HG02763 (cell line): ENCODE data around the gene GLT1D1.
"Not testable (repeated sequence)": the region's sequence is repeated elsewhere in the genome, so short reads cannot be mapped to it uniquely, and the experiment has no call there.

ENCODE experiments used
- ATAC-seq: cut with Tn5 transposase; IDR thresholded peaks from one replicate; pipeline ENCODE4 v1.9.1; 2021; ENCODE audit warnings: mild to moderate bottlenecking, moderate library complexity; ENCODE audit not compliant: unreplicated experiment

GLT1D1 gene

GRCh38 chr12:128820253-128820652 is 33.0 kb upstream of the GLT1D1 start:
- ATAC-seq, result no peak

GRCh38 chr12:128820723-128821432 is 32.4 kb upstream of the GLT1D1 start:
- peak; percentile 55 for ATAC-seq

- peak; percentile 17 for ATAC-seq
Observed at GRCh38 chr12:128823216-128823915, 29.9 kb upstream of the GLT1D1 start.

DNA sequence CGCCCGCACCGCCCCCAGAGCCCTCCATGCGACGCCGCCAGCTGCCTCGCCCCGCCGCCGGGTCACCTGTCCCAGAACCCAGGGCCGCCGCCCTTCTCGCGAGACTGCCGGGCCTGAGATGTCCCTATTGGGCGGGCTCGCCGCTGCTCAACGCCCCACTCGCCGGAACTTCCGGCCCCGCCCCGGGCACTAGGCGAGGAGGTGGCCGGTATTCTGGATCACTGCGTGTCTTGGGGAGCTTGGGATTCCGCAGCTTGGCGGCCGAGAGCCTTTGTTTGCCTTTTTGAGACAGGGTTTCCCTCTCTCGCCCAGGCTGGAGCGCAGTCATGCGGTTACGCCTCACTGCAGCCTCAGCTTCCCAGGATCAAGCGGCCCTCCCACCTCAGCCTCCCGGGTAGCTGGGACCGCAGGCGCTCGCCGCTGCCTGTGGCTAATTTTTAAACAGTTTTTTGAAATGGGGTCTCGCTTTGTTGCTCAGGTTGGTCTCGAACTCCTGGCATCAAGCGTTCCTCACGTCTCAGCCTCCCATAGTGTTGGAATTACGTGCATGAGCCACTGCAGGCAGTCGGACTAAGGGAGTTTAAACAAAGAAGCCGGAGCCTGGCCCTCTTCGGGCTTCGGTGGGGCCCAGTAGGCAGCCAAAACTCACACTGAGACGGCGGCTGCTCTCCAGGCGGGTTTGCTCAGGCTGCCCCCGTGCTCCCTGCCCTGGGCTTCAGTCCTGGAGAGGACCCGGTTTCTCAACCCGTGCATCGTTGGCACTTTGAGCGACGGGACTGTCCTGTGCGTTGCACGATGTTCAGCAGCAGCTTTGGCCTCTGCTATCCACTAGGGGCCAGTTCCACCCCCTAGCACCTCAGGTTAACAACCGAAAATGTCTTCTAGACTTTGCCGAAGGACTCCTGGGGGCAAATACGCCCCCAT is 29.1 kb upstream of the GLT1D1 start, which contains the start of gene SLC15A4:
SLC15A4 (minus strand) TSS at position 43 of the 924 bp plus-strand sequence; CDS start at position 28, 15 bp downstream.
- peak; percentile 78 for ATAC-seq

GRCh38 chr12:128825835-128826234 is 27.4 kb upstream of the GLT1D1 start:
- ATAC-seq, result no peak

DNA sequence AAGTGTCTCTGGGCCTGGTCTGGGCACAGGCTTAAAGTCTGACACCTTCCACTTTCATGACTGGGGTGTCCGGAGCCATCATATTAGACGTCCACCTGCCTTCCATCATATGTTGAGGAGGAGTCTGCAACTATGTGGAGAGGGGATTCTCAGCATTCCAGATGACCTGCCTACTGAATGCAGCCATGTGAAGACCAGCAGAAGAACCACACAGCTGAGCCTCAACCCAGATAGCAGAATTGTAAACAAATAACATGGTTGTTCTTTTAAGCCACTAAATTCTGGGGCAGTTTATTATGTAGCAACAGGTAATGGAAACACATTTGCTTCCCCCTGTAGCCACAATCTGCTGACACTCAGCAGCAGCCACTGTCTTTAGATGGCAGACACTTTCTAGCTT is 25.6 kb upstream of the GLT1D1 start:
- ATAC-seq, result no peak

DNA sequence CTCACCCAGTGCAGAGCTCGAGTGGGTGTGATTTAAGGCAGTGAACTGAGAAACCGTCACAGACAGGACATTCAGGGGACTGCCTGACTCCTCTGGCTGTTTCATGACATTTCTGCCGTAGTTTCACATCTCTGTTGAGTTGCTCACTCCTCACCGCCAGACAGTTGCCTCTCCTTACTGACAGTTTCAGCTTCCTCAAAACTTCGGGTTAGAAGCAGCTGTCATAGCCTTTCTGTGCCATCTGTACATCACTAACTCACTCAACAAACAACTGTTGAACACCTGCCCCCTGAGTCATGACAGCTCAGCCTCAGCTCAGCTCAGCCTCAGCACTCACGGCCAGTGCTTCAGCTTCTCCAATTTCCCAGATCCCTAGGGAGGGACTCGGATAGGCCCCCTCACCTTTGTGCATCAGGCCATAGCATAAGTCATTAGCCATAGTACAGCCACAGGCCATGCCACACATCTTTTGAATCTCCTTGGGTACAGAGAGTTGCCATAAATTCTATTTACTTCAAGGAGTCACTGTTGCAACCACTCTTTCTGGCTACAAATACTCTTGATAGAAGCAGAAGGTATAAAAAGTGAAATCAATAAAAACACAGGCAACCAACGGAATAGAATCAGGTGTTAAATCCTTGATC is 23.3 kb upstream of the GLT1D1 start:
- peak; percentile 86 for ATAC-seq

DNA sequence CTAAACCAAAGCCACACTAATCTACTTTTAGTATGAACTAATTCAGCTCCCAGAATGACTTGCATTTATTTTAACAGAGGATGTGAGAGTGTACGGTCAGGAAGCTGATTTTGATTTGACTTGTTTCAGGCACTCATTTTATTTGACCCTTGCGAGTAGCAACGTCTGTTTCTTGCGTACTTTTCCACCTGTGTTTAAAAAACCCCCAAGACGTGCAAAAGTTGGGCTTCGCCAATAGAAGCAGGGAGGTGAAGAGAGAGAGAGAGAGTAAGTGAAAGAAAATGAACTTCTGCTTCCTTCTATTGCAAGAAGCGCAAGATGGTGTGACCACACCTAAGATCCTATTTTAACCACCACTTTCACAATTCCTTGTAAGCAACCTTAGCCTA is 22.8 kb upstream of the GLT1D1 start:
- peak; percentile 36 for ATAC-seq

DNA sequence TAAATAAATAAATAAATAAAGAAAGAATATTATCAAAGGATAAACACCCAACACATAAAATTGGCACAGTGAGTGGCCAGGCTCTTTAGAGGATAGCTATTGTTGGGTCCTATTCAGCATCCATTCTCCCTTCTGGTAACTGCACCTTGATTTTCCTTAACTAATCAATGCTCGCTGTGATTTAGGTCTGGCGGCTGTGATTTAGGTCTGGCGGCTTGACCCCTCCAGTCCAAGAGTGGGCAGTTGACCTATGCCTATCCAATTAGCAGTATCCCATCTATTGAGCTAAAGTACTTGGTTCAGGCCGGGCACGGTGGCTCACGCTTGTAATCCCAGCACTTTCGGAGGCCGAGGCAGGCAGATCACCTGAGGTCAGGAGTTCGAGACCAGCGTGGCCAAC is 19.9 kb upstream of the GLT1D1 start:
- ATAC-seq, result no peak

DNA sequence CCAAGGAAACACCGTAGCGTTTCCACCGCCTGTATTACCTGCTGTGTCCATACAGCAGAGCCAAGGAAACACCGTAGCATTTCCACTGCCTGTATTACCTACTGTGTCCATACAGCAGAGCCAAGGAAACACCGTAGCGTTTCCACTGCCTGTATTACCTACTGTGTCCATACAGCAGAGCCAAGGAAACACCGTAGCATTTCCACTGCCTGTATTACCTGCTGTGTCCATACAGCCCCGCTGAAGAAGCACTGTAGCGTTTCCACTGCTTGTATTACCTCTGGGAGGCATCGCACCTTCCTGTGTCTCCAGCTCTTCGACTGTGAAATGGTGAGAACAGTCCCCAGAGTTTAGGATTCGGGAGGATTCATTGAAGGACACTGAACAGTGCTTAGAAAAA is 13.4 kb upstream of the GLT1D1 start:
- not testable (repeated sequence) for ATAC-seq

DNA sequence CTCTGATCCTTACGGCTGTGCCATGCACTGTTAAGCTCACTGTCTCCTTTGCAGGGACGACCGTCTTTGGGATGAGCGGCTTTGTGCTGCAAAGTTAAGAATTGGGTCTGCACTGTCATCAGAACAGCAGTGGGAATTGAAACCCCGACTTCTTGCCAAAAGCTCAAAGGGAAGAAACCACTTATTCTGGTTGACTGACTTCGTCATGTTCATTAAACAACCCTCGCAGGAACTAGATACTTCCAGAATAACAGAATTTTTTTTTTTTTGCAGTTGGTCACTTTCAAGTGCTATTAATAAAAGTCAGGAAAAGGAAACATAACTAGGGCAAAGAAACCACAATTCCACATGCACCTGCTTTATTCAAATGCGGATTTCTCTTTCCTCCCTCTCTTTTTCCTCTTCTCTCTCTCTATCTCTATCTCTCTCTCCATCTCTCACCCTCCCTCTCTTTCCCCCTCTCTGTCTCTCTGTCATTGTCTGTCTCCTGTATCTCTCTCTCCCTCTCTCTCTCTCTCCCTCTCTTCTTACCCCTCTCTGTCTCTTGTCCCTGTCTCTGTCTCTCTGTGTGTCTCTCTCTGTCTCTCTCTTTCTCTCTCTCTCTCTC is 12.3 kb upstream of the GLT1D1 start:
- ATAC-seq, result peak; percentile 58

- no peak for ATAC-seq
Observed at GRCh38 chr12:128842579-128842978, 10.7 kb upstream of the GLT1D1 start.

- ATAC-seq, result no peak
Observed at GRCh38 chr12:128843538-128843937, 9.7 kb upstream of the GLT1D1 start.

- ATAC-seq, result peak; percentile 41
Observed at GRCh38 chr12:128844031-128844635, 9.1 kb upstream of the GLT1D1 start.

- not testable (repeated sequence) for ATAC-seq
Observed at GRCh38 chr12:128846671-128847070, 6.6 kb upstream of the GLT1D1 start.

DNA sequence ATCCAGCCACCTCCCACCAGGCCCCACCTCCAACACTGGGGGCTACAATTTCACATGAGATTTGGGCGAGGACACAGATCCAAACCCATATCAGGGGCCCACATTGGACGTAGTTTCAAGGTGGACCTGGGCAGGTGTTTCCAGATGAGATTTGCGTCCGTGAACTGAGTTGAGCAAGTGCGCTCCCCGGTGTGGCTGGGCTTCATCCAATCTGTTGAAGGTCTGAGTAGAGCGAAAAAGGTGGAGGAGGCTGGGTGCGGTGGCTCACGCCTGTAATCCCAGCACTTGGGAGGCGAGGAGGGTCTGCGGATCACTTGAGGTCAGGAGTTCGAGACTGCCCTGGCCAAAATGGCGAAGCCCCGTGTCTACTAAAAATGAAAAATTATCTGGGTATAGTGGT is 4.9 kb upstream of the GLT1D1 start:
- ATAC-seq, result no peak

DNA sequence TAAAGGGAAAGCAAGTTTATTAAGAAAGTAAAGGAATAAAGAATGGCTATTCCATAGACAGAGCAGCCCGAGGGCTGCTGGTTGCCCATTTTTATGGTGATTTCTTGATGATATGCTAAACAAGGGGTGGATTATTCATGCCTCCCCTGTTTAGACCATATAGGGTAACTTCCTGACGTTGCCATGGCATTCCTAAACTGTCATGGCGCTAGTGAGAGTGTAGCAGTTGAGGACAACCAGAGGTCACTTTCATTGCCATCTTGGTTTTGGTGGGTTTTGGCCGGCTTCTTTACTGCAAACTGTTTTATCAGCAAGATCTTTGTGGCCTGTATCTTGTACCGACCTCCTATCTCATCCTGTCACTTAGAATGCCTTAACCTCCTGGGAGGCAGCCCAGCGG is 3.5 kb upstream of the GLT1D1 start:
- not testable (repeated sequence) for ATAC-seq

DNA sequence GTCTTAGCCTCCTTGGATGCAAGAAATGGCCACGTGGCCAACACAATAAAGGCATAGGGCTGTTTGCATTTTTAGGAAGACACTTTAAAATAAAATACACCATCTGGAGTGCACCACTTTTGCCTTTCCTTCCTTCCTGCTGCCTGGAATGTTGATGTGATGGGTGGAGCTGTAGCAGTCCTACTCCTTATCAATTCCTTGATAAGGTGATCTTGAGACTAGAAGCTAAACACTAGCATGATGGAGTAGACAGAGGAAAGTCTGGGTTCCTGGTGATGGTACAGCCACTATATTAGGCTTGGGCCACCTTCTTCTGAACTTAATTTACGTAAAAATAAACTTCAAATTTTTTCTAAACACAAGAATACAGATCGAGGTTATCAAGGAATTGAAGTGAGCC is 2.9 kb upstream of the GLT1D1 start:
- ATAC-seq, result no peak

GRCh38 chr12:128851429-128851828 is 1.8 kb upstream of the GLT1D1 start:
- not testable (repeated sequence) for ATAC-seq
